GM19043 (cell line): ENCODE measurements around the gene PTGR3.

Experiments used
- ATAC-seq: cut with Tn5 transposase; IDR thresholded peaks from one replicate; pipeline ENCODE4 v1.9.1; 2021; ENCODE audit warnings: low read depth; ENCODE audit not compliant: unreplicated experiment

PTGR3 gene

GRCh38 chr18:75216212-75216910, 7.4 kb upstream of the PTGR3 start:
- no peak for ATAC-seq

GRCh38 chr18:75215663-75216062, 6.7 kb upstream of the PTGR3 start:
- no peak for ATAC-seq

GRCh38 chr18:75214766-75215510, 6.0 kb upstream of the PTGR3 start:
- ATAC-seq = no peak

GRCh38 chr18:75214332-75214690, 5.4 kb upstream of the PTGR3 start:
- ATAC-seq = no peak

DNA sequence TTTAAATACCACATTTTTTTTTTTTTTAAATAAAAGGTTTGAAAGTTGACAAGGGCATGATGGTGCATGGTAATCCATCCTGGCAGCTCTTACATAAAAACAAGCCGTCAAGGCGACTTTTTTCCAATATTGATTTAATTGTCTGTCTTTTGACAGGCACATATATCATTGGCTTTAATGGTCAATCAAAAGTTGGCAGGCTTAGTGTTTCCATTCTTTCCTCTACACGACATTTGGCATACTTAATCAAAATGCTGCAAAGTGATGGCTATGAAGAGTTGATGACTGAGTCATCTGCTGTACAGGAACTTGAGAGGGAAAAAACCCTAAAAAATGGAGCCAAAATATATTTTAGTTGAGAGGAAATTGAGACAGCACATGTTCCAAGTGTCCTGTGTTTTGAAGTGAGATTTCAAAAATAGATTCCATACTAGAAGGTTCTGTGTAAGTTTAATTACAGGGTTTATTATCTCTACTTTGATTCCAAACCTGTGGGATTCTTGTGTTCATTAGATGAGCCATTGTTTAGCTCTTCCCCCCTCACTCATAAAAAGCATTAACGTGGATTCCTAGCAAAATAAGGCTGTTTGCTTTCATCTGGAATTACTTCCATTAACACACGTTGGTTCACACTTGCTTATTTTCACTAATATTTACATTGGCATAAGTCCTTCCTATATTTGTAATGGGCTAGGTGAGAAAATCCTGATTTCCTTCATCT, 4.8 kb upstream of the PTGR3 start:
- no peak for ATAC-seq

GRCh38 chr18:75212751-75213090, 3.8 kb upstream of the PTGR3 start:
- ATAC-seq = no peak

DNA sequence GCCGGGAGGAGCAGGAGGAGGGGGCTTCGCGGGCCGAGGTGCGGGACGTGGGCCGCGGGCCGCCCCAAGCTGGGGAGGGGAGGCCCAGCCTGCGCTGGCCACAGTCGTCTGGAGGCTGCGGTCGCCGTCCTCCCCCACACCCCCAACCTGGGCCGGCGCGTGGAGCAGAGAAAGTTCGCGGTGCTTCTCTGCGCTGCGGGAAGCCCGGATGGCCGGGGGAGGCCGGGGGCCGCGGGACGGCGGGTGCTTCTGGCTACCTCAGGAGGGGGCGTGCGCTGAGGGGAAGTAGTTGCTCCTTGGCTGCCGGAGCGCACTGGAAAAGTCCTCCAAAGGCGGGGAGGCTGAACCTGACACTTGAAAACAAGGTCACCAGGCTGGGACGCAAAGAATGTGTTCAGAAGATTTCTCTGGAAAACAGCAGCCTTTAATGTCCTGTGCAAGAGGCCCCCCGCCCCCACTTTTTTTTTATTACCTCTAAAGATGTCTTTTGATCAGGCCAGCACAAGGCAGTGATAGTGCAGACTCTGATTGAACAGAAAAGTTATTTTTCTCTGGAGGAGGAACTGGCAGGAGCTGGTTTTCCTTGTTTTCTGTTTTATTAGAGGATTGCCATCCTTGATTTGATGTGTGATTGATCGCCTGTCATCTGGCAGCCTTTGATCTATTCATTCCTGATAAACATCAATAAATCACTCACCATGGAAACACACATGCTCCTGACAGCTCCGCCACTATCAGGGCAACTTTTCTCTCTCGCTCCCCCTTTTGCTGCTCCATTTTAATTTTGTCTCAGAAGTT, 3.2 kb upstream of the PTGR3 start:
- ATAC-seq = no peak

DNA sequence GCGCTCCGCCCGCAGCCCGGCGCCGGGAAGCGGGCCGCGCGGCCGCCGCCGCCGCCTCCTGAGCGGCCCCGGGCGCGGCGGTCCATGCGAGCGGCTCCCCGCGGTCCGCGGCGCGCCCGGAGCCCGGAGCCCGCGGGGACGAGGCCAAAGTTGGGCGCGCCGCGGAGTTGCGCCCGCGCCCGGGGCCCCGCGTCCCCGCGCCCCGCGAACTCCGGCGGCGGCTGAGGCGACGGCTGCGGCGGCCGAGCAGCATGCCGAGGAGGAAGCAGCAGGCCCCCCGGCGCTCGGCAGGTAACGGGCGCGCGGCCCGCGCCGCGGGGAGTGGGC, 2.6 kb upstream of the PTGR3 start:
- ATAC-seq = no peak

DNA sequence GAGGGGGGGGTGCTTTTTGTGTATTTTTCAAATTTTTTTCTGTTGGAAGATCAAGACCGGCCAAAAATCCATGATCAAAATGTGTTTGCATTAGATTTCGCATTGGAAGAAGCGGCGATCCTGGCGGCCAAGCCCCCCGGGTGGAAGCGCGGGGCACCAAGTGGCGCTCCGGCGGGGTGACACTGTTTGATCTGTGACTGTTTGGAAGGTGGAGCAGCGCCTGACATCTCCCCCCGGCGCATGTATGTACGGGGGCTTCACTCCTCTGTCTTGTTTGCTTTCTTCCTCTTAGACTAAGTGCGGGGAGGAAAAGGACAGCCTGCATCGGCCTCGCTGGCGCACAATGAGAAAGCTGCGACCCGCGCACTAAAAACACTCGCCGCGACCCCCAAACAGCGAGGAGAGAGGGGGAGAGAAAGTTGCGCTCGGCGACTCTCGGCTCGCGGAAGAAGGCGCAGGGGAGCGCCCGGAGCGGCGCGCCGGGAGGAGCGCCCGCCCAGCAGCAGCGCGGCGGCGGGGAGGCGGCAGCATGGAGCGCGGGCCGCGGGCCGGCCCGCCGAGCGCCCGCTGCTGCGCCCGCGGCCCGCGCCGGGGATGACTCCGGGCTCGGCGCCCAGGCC, 2.2 kb upstream of the PTGR3 start:
- no peak for ATAC-seq

DNA sequence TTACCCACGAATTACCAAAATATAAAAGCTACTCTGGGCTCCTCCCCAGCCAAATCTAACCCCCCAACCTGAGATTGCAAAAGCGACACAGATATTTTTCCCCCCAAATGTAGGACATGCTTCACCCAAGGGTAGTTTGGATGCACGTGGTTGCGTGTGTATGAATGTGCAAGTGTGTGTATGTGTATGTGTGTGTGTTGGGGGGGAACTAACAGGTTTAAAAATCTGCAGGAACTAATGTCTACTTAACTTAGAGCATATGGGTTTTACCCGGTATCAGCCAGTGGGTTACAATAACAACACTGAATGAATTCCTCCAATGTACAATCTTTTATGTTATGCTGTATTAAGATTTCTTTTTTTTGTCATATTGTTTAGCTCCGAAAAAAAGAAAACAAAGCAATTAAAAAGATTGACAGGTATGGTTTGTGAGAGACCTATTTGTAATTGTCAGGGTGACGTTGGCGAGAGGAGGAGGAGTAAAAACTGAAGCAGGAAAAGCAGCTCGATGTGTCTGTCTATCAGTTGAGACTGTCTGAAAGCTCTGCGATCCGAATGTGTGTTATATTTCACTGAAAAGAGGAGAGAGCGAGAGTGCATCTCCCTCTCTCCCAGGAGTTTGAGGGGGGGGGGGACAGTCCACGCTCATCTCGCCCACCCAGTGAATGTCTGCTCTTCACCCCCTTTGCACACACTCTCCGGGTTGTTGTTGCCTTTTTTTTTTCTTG, 1.5 kb upstream of the PTGR3 start, which contains the start of gene TSHZ1:
TSHZ1 (plus strand) TSS at position 524 of the 728 bp plus-strand sequence. CDS start 1,080 bp downstream, outside the sequence.
- ATAC-seq = peak; percentile 34

GRCh38 chr18:75209951-75210258, 966 bp upstream of the PTGR3 start:
- ATAC-seq = no peak

- no peak for ATAC-seq
These were observed 157 bp downstream of the PTGR3 start for GRCh38 chr18:75208836-75209128.

GRCh38 chr18:75208155-75208835, 644 bp downstream of the PTGR3 start:
- ATAC-seq = no peak

GRCh38 chr18:75207310-75208154, 1.4 kb downstream of the PTGR3 start:
- ATAC-seq = no peak

GRCh38 chr18:75206452-75207309, 2.3 kb downstream of the PTGR3 start:
- ATAC-seq = no peak

DNA sequence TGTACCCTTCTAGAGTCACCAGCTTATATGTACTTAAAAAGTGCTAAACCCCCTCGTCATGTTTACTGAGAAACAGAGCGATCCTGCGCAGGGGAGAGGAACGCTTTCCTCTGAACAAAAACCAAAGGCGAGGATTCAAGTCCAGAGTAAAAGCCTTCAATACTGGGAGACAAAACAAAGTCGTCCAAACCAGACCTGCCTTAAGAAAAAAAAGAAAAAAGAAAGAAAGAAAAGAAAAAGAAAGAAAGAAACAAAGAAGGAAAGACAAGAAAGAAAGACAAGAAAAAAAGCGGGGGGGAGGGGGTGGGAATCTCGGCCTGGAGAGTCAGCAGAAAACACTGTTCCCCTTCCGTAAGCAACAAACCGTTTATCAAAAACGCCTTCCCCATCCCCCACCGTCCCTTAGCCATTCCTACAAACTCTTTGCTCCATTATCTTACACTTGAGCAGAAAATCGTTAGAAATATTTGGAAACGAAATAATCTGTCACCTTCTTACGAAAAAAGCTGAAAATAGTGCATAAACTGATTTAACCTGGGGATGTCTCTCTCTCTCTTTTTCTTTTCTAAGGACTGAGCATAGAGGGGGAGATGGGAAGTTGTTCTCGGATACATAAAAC, 3.3 kb downstream of the PTGR3 start:
- ATAC-seq = no peak

DNA sequence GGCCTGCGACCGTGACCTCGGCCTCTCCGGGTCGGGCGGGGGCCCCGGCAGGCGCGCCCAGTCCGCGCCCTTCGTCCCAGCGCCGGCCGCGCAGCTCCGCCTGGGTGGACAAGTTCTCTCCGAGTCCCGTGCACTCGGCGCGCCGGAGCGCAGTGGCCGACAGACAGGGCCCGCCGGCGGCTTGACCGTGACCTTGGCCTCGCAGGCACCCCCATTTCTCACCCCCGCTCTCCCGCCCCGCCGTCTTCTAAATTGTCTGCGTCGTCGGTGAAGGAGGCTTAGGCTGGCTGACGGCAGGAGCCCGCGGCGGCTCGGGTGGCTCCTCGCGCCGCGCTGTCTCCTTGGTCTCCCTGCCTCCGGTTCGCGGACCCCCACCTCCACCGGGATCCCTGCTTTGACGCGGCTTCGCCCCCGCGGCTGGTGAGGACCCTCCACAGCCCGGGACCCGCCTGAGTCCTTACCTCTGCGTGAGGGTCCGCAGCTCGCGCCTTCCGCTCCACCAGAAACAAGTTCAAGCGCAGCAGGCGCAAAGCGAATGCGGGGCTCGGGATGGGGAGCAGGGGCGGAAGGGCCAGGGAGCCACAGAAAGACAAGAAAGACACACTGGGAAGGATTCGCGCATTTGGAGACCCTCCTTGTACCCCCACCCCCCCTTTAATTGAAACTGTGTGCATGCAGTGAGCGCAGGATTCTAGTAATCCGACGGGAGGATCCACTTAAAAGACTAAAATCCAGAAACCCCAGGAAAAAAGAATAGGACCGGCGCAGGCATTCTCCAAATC, 4.0 kb downstream of the PTGR3 start:
- no peak for ATAC-seq
